GM23338 (cell line): Measurements from ENCODE around the gene RAPGEF5.

Experiments
- EZH2phosphoT487 ChIP-seq: fragments of 200-600 bp; sonication (generic); IDR thresholded peaks from one replicate; pipeline ENCODE4 v1.8.1; 2018; ENCODE audit warnings: antibody characterized with exemption; ENCODE audit not compliant: unreplicated experiment
- POLR2AphosphoS5 ChIP-seq: IDR thresholded peaks from 2 replicates; pipeline ENCODE4 v1.6.1; 2016; ENCODE audit warnings: antibody characterized with exemption, low read depth
- TF ChIP-seq, protein P1 (sequence below), 2 experiments: fragments of 200-600 bp in 1 of 2; sonication (generic) in 1 of 2; conservative IDR thresholded peaks; 2 replicates each; pipeline versions ENCODE4 v1.5.1 to v1.6.1; 2016 to 2017; ENCODE audit warnings: antibody characterized with exemption in 2 of 2, low read depth in 2 of 2, mild to moderate bottlenecking in 2 of 2, moderate library complexity in 1 of 2
- TF ChIP-seq, protein P2 (sequence below): IDR thresholded peaks from one replicate; pipeline ENCODE4 v1.6.1; 2018; ENCODE audit warnings: antibody characterized with exemption; ENCODE audit not compliant: unreplicated experiment

DNA sequence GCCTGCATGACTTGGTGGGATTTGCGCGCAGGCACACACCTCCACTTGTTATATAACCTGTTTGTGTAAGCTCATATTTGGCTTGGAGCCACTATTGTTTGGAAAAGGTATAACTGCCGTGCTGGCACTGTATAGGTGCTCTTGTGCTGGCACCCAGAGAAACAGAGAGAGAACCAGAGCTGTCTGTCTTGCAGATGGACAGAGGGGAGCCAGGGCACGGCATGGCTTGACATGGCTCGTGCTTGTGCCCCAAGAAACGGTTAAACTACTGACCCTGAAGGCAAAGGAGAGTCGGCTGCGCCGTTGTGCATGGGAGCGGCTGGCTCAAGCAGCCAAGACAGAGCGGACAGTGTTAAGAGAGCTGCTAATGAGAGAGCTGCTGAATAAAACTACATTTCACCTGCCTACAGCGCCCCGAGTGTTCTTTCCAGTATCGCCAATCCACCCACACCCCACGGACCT is 23.2 kb downstream of the RAPGEF5 start:
- TF ChIP-seq, protein P1, sequence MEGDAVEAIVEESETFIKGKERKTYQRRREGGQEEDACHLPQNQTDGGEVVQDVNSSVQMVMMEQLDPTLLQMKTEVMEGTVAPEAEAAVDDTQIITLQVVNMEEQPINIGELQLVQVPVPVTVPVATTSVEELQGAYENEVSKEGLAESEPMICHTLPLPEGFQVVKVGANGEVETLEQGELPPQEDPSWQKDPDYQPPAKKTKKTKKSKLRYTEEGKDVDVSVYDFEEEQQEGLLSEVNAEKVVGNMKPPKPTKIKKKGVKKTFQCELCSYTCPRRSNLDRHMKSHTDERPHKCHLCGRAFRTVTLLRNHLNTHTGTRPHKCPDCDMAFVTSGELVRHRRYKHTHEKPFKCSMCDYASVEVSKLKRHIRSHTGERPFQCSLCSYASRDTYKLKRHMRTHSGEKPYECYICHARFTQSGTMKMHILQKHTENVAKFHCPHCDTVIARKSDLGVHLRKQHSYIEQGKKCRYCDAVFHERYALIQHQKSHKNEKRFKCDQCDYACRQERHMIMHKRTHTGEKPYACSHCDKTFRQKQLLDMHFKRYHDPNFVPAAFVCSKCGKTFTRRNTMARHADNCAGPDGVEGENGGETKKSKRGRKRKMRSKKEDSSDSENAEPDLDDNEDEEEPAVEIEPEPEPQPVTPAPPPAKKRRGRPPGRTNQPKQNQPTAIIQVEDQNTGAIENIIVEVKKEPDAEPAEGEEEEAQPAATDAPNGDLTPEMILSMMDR (conservative IDR thresholded peaks at IDR 0.05; ENCODE audit: low read depth in 2 of 2): no peak; a peak in 1 of 4 replicates
- TF ChIP-seq EZH2phosphoT487 (no peak), POLR2AphosphoS5 (no peak)
- TF ChIP-seq, protein P2, sequence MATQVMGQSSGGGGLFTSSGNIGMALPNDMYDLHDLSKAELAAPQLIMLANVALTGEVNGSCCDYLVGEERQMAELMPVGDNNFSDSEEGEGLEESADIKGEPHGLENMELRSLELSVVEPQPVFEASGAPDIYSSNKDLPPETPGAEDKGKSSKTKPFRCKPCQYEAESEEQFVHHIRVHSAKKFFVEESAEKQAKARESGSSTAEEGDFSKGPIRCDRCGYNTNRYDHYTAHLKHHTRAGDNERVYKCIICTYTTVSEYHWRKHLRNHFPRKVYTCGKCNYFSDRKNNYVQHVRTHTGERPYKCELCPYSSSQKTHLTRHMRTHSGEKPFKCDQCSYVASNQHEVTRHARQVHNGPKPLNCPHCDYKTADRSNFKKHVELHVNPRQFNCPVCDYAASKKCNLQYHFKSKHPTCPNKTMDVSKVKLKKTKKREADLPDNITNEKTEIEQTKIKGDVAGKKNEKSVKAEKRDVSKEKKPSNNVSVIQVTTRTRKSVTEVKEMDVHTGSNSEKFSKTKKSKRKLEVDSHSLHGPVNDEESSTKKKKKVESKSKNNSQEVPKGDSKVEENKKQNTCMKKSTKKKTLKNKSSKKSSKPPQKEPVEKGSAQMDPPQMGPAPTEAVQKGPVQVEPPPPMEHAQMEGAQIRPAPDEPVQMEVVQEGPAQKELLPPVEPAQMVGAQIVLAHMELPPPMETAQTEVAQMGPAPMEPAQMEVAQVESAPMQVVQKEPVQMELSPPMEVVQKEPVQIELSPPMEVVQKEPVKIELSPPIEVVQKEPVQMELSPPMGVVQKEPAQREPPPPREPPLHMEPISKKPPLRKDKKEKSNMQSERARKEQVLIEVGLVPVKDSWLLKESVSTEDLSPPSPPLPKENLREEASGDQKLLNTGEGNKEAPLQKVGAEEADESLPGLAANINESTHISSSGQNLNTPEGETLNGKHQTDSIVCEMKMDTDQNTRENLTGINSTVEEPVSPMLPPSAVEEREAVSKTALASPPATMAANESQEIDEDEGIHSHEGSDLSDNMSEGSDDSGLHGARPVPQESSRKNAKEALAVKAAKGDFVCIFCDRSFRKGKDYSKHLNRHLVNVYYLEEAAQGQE: no peak
